Suprapubic skin (tissue), 4 donors: Measurements from ENCODE around the gene KDM8. TPM values are rescaled to one million over a fixed set of nuclear protein-coding genes. Genes with fewer than 3 reads are reported as not detected.
A peak's percentile ranks its signal among the peaks of the same experiment; 100 is the strongest.
"Not testable (repeated sequence)": the region's sequence is repeated elsewhere in the genome, so short reads cannot be mapped to it uniquely, and the experiment has no call there.

ENCODE experiments used
- DNase-seq, 2 donors: peaks; one replicate each; pipeline ENCODE4 v3.0.0-alpha.2; 2019; ENCODE audit warnings: low spot score in 2 of 2
- H3K27ac ChIP-seq: fragments of 200-600 bp; sonication (generic); one replicate; pipeline ENCODE4 v1.5.1; 2019
- H3K27me3 ChIP-seq: fragments of 200-600 bp; sonication (generic); one replicate; pipeline ENCODE4 v1.5.1; 2019
- H3K36me3 ChIP-seq: fragments of 200-600 bp; sonication (generic); one replicate; pipeline ENCODE4 v1.5.1; 2019
- H3K4me1 ChIP-seq: fragments of 200-600 bp; sonication (generic); one replicate; pipeline ENCODE4 v1.5.1; 2019
- H3K4me3 ChIP-seq: fragments of 200-600 bp; sonication (generic); one replicate; pipeline ENCODE4 v1.5.1; 2019; ENCODE audit warnings: mild to moderate bottlenecking
- H3K9me3 ChIP-seq: fragments of 200-600 bp; sonication (generic); one replicate; pipeline ENCODE4 v1.5.1; 2019
- EP300 ChIP-seq: sonication (generic); formaldehyde crosslinking; IDR thresholded peaks from one replicate; pipeline ENCODE4 v1.6.1; 2017; ENCODE audit warnings: antibody characterized with exemption
- POLR2A ChIP-seq, 2 donors: fragments of 450-650 bp; IDR thresholded peaks; one replicate each; pipeline ENCODE4 v1.6.1; 2017; ENCODE audit warnings: antibody characterized with exemption in 2 of 2, mild to moderate bottlenecking in 2 of 2, moderate library complexity in 2 of 2
- POLR2AphosphoS5 ChIP-seq, 3 donors: sonication (generic); formaldehyde crosslinking; IDR thresholded peaks; one replicate each; pipeline ENCODE4 v1.6.1; 2017; ENCODE audit warnings: antibody characterized with exemption in 3 of 3
- WGBS: methylation state at CpG from one replicate; pipeline ENCODE4 v1.1.5; 2018; 5-methylcytosine and 5-hydroxymethylcytosine counted together
- total RNA-seq, 4 donors: library from RNA; depleted of rRNA; stranded (reverse); fragments of >200 nt; gene quantifications; one replicate each; pipeline ENCODE4 v1.1.0, GENCODE V29; 2016
- TF ChIP-seq, protein P1 (sequence below), 2 donors: fragments of 200-600 bp in 1 of 2; fragments of 450-650 bp in 1 of 2; sonication (generic) in 1 of 2; IDR thresholded peaks; one replicate each; pipeline ENCODE4 v1.5.1; 2016 to 2019; ENCODE audit warnings: antibody characterized with exemption in 2 of 2, mild to moderate bottlenecking in 1 of 2, moderate library complexity in 1 of 2

The KDM8 gene
- total RNA-seq, 4 donors from 2014 or later, result 1.3 to 5.0 (median 3.7) TPM

DNA sequence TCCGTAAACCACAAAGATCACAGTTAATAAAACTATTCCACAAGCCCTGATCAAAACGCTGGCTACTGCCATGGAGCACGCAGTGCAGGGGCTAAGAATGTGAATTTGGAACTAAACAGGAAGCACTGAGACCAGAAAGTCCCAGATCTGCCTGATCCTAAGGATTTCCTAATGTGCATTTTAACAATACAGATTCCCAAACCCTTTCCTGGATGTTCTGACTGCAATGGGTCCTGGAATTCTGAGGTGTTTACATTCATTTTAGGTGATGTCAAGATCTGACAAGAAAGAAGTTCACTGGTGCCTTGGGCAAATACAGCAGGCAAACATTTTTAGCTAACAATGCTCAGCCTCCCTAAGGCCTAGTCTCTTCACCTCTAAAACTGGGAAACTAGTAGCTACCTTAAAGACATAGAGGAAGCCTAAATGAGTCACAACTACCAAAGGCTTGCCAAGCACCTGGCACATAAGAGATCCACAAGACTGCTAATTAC, 55.0 kb downstream of the KDM8 start:
- peaks cover 20% of the 10 kb centered on the region for H3K4me1 ChIP-seq
- no peak overlapping the region for H3K4me3 ChIP-seq
- H3K27ac ChIP-seq, result peak overlapping the region; percentile 1
- no peak for DNase-seq
- WGBS, result 59% methylated on average over 3 of the region's 3 CpGs
- TF ChIP-seq POLR2A (IDR thresholded peaks at IDR 0.05) (no peak), POLR2AphosphoS5 (IDR thresholded peaks at IDR 0.05) (no peak), EP300 (peak; percentile 53)
- no peaks in the 10 kb centered on the region for H3K27me3 ChIP-seq
- no peaks in the 10 kb centered on the region for H3K9me3 ChIP-seq
- peaks cover 5% of the 10 kb centered on the region for H3K36me3 ChIP-seq

DNA sequence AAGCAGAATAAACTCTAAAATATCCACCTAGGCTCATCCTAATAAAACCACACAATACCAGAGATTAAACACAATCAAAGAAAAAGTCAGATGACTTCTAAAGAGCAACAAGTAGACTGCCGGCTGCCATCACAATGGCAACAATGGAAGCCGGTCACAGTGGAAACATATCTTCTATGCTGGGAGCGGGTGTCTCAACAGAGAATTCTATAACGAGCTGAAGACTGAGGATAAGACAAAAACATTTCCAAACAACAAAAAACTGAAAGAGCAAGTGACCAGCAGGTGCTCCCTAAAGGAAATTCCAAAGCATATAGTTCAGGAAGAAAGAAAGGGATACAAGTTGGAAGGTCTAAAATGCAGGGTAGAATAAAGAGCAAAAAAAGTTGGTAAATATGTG, 56.4 kb downstream of the KDM8 start:
- no peaks in the 10 kb centered on the region for H3K27me3 ChIP-seq
- peaks cover 5% of the 10 kb centered on the region for H3K36me3 ChIP-seq
- no peaks in the 10 kb centered on the region for H3K9me3 ChIP-seq
- no peak overlapping the region for H3K27ac ChIP-seq
- no peak overlapping the region for H3K4me3 ChIP-seq
- DNase-seq, result no peak
- 84% methylated on average over 4 of the region's 4 CpGs for WGBS
- TF ChIP-seq POLR2A (IDR thresholded peaks at IDR 0.05) (no peak), EP300 (no peak), POLR2AphosphoS5 (IDR thresholded peaks at IDR 0.05) (no peak)
- TF ChIP-seq, protein P1, sequence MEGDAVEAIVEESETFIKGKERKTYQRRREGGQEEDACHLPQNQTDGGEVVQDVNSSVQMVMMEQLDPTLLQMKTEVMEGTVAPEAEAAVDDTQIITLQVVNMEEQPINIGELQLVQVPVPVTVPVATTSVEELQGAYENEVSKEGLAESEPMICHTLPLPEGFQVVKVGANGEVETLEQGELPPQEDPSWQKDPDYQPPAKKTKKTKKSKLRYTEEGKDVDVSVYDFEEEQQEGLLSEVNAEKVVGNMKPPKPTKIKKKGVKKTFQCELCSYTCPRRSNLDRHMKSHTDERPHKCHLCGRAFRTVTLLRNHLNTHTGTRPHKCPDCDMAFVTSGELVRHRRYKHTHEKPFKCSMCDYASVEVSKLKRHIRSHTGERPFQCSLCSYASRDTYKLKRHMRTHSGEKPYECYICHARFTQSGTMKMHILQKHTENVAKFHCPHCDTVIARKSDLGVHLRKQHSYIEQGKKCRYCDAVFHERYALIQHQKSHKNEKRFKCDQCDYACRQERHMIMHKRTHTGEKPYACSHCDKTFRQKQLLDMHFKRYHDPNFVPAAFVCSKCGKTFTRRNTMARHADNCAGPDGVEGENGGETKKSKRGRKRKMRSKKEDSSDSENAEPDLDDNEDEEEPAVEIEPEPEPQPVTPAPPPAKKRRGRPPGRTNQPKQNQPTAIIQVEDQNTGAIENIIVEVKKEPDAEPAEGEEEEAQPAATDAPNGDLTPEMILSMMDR (IDR thresholded peaks at IDR 0.05), result no peak
- H3K4me1 ChIP-seq, result peaks cover 21% of the 10 kb centered on the region

DNA sequence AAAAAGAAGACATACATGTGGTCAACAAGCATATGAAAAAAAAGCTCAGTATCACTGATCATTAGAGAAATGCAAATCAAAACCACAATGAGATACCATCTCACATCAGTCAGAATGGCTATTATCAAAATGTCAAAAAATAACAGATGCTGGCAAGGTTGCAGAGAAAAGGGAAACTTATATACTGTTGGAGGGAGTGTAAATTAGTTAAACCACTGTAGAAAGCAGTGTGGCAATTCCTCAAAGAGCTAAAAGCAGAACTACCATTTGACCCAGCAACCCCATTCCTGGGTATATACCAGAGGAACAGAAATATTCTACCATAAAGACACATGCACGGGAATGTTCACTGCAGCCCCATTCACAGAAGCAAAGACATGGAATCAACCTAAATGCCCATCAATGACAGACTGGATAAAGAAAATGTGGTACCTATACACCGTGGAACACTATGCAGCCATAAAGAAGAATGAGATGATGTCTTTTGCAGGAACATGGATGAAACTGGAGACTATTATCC, 59.6 kb downstream of the KDM8 start:
- not testable (repeated sequence) for H3K9me3 ChIP-seq, H3K36me3 ChIP-seq, H3K27me3 ChIP-seq, DNase-seq, H3K27ac ChIP-seq, H3K4me3 ChIP-seq
- 100% methylated on average over 2 of the region's 2 CpGs for WGBS
- peaks cover 21% of the 10 kb centered on the region for H3K4me1 ChIP-seq

DNA sequence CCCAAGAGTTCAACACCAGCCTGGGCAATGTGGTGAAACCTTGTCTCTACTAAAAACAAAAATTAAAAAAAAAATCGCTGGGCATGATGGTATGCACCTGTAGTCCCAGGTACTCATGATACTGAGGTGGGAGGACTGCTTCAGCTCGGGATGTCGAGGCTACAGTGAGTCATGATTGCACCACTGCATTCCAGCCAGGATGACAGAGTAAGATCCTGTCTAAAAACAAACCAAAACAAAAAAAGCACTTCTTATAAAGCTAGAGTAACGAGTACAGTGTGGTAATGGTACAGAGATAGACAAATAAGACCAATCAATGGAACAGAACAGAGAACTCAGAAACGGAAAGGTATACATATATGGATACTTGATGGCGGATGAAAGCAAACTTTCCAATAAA, 60.8 kb downstream of the KDM8 start:
- Histone ChIP-seq H3K9me3 (no peaks in the 10 kb centered on the region), H3K27ac (no peak overlapping the region), H3K4me3 (no peak overlapping the region), H3K4me1 (peaks cover 21% of the 10 kb centered on the region), H3K27me3 (no peaks in the 10 kb centered on the region), H3K36me3 (no peaks in the 10 kb centered on the region)
- 65% methylated on average over 6 of the region's 6 CpGs for WGBS
- no peak for DNase-seq
- TF ChIP-seq, protein P1 (IDR thresholded peaks at IDR 0.05), result no peak
- TF ChIP-seq EP300, result no peak
- no peak for TF ChIP-seq POLR2AphosphoS5 (IDR thresholded peaks at IDR 0.05)
- no peak for TF ChIP-seq POLR2A (IDR thresholded peaks at IDR 0.05)

DNA sequence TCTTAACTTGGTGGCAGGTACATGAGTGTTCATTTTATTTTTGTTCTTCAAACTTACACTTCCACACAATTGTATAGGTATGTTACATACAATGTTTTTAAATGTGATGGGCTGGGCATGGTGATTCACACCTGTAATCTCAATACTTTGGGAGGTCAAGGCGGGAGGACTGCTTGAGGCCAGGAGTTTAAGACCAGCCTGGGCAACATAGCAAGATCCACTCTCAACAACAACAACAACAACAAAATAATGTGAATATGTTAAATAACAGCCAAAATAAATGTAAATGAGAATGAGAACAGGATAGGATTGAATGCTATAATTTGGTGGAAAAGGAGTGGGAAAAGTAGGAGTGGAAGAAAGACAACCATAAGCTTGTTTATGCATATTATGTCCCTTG, 62.7 kb downstream of the KDM8 start:
- TF ChIP-seq, protein P1 (IDR thresholded peaks at IDR 0.05), result no peak
- TF ChIP-seq POLR2AphosphoS5 (IDR thresholded peaks at IDR 0.05) (no peak), EP300 (no peak), POLR2A (IDR thresholded peaks at IDR 0.05) (no peak)
- no peak for DNase-seq

DNA sequence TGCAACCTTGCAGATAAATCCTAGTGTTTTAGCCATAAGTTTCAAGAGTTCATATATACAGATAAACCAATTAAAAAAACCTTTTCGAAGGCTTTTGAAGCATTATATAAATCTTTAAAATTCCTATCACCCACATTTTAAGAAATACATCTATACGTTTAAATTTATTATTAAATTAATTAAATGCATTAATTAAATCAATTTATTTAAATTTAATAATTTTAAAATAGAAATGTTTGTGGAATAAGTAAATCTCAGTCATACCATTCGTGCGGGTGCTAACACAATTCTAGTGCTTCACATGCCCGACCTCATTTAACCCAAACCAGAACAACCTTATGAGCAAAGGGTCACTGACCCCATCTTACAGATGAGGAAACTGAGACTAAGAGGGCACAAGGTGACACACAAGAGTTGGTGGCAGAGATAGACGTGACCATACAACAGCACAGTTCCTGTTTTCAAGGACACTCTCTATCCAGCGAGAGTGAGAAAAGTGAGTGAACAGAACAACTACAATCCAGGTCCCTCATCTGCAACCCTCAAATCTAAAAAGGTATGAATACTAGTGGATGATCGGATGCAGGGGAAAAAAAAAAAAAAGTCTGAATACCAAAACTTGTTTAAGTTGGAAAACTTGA, 63.8 kb downstream of the KDM8 start:
- DNase-seq, result no peak
- Histone ChIP-seq H3K27me3 (no peaks in the 10 kb centered on the region), H3K4me1 (peaks cover 27% of the 10 kb centered on the region), H3K9me3 (no peaks in the 10 kb centered on the region), H3K4me3 (no peak overlapping the region), H3K36me3 (no peaks in the 10 kb centered on the region), H3K27ac (no peak overlapping the region)
- 89% methylated on average over 8 of the region's 8 CpGs for WGBS
- TF ChIP-seq POLR2A (IDR thresholded peaks at IDR 0.05), result no peak

More for the DNA sequence above, 62.7 kb downstream of the KDM8 start:
- H3K4me3 ChIP-seq, result no peak overlapping the region
- 94% methylated on average over 1 of the region's 1 CpG for WGBS
- no peaks in the 10 kb centered on the region for H3K27me3 ChIP-seq
- H3K36me3 ChIP-seq, result no peaks in the 10 kb centered on the region
- peaks cover 27% of the 10 kb centered on the region for H3K4me1 ChIP-seq
- no peaks in the 10 kb centered on the region for H3K9me3 ChIP-seq
- no peak overlapping the region for H3K27ac ChIP-seq
